DMS79 (cell line): ENCODE data around the gene KBTBD3.
"Not testable (repeated sequence)": the region's sequence is repeated elsewhere in the genome, so short reads cannot be mapped to it uniquely, and the experiment has no call there.

Source experiments
- DNase-seq: peaks from one replicate; lab custom pipeline; 2025; lab: John Stamatoyannopoulos, UW

Gene KBTBD3

DNA sequence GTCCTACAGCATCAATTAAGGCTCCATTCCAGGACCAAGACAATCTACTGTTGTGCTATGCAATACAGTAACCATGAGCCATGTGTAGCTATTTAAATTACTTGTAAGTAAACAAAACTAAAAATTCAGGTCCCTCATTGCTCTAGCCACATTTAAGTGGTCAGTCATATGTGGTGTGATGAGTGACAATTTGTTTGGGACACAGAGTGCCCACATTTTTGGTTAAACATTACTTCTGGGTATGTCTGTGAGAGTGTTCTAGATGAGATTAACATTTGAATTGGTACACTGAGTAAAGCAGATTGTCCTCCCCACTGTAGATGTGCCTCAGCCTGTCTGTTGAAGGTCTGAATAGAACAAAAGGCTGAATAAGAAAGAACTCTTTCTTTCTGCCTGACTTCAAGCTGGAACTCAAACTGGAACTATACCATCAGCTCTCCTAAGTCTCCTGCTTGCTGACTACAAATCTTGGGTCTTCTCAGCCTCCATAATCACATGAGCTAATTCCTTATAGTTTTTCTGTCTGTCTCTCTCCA, 15.8 kb downstream of the KBTBD3 start:
- no peak for DNase-seq

DNA sequence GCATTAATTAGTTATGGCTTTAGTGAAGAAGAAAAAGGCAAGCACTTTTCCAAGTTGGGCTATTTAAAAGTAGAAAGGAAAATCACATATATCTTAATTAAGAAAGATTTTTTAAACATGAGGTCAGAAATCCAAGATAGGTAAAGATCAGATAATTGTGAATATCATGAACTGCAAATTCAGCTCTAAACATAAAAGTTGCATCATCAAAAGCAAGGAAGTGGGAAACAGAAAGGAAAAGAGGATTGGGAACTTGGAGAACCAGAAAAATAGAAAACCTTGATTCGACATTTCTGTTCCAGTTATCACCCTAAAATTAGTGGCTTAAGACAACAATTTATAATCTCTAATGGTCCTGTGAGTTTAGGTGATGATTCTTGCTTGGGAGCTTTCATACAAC, 17.5 kb downstream of the KBTBD3 start:
- no peak for DNase-seq

DNA sequence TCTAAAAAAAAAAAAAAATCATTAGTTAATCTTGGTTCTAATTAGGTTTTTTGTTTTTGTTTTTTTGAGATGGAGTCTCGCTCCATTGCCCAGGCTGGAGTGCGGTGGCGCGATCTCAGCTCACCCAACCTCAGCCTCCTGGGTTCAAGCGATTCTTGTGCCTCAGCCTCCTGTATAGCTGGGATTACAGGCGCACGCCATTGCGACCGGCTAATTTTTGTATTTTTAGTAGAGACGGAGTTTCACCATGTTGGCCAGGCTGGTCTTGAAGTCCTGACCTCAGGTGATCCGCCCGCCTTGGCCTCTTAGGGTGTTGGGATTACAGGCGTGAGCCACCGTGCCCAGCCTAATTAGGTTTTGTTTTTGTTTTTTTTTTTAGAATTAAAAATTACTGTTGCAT, 18.8 kb downstream of the KBTBD3 start:
- DNase-seq: not testable (repeated sequence)

DNA sequence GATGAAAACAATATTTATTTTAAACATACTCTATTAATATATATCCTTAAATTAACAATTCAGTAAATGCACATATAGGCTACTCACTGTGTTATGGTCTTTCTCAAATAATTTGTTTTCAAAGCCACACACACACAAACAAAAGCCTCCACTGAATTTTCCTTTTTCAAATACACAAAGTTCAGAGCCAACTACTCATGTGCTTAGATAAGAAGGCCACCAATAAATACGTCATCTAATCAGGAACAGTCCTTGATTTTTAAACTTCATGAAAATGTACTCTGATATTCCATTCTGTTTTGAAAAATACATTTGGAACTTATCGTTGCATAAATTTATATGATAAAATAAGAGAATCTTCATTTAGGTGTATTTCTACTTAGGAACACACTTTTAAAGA, 26.0 kb downstream of the KBTBD3 start:
- no peak for DNase-seq

DNA sequence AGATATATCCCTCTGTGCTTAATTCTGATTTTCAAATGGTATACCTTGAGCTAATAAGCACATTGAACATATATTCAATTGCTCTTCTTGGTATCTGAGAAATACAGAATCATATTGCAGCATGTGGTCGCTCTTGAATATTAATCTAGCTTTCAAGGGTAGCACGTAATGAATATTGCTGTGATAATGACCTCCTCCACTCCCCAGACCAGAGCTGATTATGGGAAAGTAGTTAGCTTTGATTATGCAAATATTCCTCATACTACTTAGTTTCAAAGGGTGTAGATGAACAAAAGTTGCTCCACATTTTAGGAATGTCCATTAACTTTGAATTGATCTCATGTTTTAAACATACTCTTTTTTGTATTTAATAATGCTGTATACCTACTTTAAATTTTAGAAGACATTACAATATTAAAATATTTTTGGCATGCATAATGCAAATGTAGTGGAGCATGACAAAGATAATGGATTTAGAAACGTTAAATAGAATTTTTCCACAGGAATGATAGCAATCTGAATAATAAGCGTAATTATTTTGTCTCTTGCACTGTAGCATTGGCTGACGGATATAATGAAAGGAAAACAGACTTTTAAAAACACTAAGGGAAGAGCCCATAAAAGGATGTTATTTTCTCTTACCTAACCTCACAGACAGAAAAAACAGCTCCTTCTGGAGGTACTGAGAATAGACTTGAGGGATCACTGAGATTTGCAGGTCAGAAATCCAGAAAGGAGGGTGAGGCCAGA, 27.2 kb downstream of the KBTBD3 start:
- DNase-seq: no peak

DNA sequence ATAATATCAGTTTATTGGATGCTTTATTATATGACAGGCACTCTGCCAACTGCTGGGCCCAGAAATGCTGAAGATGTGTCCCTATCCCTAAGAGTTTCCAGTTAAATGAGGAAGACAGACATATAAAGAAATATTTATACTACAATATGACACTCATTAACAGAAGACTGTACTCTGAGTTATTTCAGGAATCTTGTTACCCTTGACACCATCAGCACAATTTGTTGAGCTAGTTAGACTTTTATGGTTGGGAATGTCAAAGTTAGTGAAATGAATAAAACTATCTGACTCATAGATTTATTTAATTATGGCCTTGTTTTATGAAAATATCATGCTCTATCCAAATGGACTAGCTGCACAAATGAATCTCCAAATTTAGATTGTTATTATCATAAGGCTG, 29.5 kb downstream of the KBTBD3 start:
- DNase-seq: no peak

DNA sequence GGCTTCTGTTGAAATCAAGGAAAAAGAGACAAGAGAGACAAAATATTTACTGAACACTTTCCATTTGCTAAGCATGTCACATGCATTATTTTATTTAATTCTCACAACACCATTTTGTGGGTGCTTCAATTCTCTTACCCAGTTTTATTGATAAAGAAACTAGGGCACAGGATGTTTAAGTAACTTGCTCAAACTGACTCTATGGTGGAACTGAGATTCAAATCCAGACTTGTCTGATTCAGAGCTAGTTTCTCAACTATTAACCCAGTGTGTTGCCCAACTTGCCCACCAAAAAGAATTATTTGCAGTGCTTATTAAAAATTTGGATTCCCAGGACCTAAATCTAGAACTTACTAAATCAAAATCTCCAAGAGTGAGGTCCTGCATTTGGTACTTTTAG, 33.6 kb downstream of the KBTBD3 start:
- DNase-seq: no peak

DNA sequence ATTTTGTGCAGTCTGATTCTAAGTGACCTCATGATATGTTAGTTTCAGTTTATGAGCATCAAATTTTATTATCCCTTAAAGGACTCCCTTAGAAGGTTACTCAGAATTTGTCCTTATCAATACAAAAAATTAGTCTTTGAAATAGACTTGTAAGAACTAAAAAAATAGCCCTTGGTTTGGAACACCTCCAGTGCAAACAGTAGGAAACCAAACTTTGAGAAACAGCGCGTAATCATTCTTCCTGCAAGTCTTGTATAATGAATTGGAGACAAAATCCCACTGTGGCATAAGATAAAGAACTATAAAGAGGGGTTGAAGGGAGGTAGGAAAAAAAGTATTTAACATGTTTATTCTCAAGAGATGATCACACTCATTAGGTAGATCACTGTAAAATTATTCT, 44.3 kb downstream of the KBTBD3 start:
- DNase-seq: no peak

DNA sequence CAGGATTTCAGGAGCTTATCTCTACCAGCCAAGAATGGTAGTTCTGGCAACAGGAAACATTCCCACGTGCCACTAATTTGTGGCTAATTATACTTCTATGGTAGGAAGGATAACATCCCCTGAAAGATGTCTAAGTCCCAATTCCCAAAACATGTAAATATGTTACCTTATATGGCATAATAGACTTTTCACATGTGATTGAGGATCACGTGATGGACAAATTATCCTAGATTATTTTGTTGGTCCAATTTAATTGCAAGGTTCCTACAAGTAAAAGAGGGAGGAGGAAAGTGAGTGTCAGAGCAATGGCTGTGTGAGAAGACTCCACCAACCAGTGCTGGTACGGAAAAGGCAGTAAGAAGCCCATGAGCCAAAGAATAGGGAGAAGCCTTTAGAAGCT, 45.2 kb downstream of the KBTBD3 start:
- no peak for DNase-seq

DNA sequence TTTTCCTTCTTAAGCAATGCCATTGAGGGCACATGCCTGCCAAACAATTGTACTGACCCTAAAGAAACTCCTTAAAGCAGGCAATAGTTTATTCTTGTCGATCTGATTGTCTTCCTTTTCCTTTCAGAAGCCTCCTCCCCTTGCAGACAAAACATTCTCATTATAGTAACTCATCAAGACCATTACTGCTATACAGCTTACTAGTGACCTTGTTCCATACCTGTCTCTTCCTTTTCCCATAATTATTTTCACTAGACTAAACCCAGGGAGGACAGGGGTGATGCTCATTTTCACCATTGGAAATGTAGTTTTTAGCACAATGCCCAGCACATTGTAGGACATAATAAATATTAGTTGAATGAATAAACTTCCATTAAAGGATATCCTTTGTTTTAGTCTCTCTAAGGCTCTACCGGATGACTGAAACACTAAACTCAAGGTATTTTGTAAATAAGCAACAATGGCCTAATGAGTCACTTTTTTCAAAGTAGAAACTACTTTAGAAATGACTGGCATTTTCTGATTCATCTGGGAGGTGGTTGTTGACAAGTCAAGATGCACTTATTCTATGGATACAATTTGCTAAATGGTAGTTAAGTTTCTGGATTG, 45.8 kb downstream of the KBTBD3 start:
- no peak for DNase-seq

DNA sequence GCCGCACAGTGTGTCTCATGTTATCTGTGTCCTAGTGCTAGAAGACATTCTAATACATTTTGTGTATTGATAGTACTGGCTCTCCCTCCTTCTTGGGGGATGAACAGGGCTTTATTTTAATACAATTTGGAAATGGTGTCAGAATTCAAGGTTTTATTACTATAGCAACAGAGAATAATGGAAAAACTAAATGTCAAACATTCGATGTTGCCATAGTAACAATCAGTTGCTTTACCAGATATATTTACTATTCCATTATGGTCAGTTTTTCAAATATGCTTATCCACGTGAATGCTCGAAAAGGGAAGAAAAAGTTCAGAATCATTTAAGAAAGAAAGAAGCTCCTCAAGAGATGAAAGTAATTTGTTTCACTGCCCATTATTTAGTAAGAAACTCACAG, 46.5 kb downstream of the KBTBD3 start:
- DNase-seq: no peak

DNA sequence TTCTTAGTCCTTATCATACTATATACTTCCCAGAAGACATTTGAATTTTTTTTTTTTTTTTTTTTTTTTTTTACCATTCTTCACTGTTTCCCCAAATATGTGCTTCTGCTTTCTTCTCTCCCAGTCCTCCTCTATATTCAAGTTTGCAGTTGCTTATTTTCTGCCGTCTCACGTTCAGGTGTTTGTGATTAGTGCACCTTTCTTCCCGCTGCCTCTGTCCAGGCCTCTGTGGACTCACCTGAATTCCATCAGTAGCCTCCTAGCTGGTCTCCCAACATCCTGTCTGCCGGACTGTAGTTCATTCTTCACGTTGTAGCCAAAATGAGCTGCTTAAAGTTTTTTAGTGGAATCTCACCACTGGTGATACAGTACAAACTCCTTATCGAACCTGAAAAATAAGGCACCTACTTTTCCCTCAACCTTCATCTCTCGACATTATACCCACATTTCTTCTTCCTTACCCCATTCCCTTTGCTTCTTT, 54.3 kb downstream of the KBTBD3 start:
- DNase-seq: no peak

DNA sequence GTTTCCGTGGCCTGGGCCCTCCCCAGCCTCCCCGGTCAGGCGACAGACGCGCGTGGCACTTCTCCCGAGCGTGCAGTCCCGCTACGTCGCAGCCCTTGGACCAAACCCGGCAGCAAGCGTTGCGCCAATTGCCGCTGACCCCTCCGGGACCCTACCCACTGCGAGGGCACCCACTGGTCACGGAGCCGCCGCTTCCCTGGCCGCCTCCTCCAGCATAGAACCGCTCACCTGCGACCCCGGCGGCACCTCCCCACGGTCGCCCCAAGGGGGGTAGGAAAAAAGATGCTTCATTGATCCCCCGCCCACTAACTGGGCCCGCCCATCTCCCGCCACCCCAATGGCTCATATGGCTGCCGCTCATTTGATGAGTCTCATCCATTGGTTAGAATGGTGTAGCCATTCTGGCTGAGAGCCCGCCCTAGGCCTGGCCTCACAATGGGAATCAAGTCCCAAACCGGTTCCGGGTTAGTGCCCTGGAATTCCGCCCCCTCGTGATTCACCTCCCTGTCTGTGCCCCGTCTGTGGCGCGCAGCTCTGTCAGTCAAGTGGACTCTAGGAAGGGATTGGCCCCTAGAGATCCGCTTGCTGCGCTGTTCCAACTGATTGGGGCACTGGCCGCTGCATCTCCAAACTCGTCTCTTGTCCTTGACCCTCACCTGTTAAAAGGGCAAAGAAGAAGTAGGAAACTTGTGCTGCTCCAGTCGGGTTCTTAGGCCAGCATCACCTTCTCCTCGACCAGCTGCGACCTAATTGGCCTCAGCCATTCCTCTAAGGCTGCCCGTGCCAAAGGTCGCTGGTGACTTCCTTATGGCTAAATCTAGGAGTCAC, 55.0 kb downstream of the KBTBD3 start, which contains the start of gene MSANTD4:
TSS of gene MSANTD4 (minus strand) at position 274 of the 828 bp plus-strand sequence. CDS start 11,323 bp downstream, outside the sequence.
- DNase-seq: peak; percentile 100

DNA sequence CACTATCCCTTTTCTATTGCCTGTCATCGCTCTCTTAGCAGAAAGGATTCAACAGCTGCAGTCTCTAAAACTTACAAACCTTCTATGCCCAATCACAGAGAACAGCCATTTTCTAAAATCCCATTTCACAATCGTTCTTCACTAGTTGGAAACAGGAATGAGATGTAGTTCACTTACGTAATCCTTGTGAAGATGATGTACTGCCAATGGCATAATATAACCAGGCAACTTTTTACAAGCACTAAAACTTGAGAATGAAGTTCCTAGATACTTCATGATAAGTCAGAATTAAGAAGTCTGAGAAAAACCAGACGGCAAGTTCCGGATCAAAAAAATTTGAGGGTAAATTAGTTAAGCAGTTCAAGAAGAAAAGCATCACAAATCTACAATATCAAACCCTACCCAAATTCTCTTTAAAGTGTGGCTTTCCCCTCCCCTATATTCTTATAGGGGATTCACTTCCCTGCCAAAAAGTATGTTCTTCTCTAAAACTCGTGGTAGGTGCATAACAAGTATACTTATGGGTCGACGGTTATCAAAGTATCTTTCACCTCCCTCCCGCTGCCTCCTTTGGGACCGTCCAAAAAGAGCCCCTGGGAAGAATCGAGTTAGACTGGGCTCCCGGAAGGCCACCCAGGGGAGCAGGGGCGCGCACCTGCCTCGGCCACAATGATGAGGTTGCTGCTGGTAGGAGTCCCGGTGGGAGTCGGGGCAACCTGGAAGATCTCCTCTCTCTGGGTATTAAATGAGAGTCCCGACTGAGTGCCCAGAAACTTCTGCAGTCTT, 55.8 kb downstream of the KBTBD3 start:
- DNase-seq: no peak

DNA sequence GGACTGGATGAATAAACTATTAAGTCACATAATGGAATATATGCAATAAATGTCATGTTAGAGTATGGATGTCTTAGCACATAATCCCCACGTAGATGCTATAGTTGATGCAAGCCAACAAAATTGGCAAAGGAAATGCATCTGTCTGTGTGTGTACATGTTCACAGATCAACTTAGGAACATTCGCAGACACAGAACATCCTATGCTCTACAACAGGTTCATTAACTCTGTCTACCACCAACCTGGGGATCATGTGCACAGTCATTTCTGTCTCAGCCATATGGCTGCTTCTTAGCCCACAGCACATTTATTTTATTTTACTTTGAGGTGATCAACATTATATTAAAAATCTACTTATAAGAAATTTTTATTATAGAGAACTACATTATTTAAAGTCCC, 60.1 kb downstream of the KBTBD3 start:
- no peak for DNase-seq

DNA sequence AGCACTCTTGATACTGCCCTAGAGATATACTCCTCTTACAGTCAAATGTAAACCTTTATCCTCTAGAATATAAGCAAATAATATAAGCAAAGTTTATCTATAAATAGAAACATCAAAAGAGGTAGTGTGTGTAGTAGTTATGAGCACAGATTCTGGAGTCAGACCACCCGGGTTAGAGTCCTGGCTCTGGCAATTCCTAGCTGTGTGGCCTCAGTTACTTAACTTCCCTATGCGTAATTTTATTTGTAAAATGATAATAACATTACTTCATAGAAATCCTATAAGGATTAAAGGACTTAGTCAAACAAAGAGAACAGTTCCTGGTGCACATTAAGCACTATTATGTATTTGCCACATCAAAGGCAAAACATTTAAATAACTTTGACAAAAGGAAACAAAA, 62.1 kb downstream of the KBTBD3 start:
- DNase-seq: no peak

DNA sequence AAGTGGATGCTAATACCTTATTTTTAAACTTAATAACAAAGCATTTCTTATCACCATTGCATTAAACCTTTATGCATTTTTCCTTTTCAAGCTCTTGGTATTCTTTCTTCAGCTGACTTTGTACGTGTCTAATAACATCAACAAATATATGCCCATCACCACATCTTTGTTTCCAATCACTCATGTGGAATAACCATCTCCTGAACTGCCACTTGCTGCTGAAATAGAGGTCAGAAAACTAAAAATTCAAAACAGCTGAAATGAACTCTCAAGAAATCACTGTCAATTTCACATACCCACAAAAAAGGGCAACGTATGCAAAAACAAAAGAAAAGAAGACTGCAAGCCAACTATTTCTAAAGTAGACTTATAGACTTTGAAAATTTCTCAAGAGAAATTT, 62.5 kb downstream of the KBTBD3 start:
- DNase-seq: no peak

DNA sequence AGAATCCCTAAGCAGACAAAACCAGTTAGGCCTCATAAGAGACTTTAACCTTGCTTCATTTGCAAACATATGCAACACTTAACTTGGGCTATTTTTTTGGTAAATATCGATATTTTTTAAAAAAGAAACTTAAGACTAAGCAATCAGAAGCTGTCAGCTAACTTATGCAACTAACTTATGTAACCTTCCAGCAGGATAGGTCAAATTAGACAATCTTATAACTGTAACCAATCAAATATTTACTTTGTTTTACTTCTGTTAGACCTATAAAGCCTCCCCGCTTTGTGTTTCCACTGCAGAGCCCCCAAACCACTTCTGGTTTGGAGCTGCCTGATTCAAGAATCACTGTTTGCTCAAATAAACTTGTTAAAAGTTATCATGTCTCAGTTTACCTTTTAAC, 63.1 kb downstream of the KBTBD3 start:
- no peak for DNase-seq

DNA sequence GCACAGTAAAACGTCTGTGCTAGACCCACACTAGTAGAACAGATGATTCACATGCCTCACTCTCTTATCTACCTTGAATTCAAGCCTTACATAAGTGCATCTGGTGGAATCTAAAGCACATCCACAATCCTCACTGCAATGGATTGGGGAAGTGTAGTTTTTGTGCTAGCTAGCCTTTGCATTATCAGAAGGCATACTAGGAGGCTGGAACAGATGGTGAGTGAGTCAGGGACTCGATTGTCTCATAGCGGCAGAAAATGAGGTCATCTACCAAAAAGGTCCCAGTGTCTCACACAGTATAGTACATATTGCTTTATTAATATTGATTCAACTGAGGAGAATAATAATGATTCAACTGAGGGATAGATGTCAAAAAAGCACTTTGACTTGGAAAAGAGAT, 64.4 kb downstream of the KBTBD3 start:
- DNase-seq: no peak

DNA sequence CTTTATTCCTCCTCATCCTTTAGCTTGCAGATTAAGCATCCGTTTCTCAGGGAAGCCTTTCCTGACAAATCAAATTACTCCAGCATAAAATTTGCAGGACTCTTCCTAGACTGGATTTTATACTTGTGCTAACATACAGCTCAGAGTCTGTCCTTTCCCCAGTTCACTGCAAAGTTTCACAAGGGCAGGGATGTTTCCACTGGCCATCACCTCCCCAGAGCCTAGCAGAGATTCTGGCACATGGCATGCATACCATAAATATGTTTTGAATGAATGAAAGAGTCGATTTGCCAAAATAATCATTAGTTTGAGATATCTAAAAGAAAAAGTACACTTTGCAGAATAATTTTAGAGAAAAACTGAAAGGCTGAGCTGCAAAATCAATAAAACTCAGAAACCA, 65.7 kb downstream of the KBTBD3 start:
- DNase-seq: no peak

DNA sequence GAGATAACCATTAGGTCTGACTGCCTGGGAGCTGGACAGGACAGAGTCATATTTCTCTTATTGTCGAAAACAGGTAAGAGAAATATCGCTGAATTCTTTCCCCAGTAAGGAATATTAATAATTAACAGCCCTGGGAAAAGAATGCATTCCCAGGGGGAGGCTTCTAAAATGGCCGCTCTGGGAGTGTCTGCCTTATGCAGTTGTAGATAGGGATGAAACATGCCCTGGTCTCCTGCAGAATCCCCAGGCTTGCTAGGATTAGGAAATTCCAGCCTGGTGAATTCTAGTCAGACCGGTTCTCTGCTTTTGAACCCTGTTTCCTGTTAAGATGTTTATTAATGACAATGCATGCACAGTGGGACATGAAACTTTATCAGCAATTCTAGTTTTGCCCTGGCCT, 74.1 kb downstream of the KBTBD3 start:
- not testable (repeated sequence) for DNase-seq
